HG03064 (cell line): Measurements from ENCODE around the gene STAC3.
A peak's percentile ranks its signal among the peaks of the same experiment; 100 is the strongest.

Experiments used
- ATAC-seq: cut with Tn5 transposase; IDR thresholded peaks from one replicate; pipeline ENCODE4 v1.9.1; 2021; ENCODE audit warnings: low read depth; ENCODE audit not compliant: unreplicated experiment

STAC3 gene

GRCh38 chr12:57236925-57237595, 13.9 kb downstream of the STAC3 start:
- ATAC-seq, result no peak

DNA sequence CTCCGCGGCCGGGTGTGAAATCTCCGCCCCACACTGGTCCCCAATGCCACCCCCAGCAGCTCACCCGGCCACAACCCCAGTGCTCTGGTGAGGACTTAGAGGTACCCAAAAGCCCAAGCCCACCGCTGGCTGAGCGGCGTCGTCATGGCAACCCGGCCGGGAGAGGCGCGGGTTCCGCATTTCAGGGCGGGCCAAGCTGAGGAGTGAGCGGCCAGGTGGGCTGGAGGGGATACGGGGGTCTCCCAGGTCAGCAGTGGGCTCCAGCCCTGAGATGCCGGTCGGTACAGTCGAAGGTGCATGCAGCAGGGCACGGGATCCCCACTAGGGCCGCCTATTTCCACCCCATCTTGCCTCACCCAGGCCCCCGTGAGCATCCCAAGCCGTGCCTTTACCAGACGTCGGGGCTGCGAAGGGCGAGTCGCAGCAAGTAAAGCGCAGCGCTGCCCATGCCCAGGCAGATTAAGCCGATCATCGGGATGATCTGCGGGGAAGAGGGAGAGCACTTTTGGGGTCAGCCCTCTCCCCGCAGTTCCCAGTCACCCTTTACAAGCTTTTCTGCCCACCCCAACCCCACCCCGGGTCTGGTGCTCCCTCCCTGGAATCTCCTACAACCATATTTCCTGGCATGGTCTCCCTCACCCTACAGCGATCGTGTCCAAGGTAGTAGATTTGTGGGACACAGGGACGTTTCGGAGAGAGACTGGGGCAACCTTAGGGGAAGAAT, 14.6 kb downstream of the STAC3 start:
- no peak for ATAC-seq

- ATAC-seq, result no peak
Observed at GRCh38 chr12:57235728-57236131, 15.3 kb downstream of the STAC3 start.

- no peak for ATAC-seq
Observed at GRCh38 chr12:57235017-57235727, 15.8 kb downstream of the STAC3 start.

- no peak for ATAC-seq
Observed at GRCh38 chr12:57234571-57235016, 16.4 kb downstream of the STAC3 start.

DNA sequence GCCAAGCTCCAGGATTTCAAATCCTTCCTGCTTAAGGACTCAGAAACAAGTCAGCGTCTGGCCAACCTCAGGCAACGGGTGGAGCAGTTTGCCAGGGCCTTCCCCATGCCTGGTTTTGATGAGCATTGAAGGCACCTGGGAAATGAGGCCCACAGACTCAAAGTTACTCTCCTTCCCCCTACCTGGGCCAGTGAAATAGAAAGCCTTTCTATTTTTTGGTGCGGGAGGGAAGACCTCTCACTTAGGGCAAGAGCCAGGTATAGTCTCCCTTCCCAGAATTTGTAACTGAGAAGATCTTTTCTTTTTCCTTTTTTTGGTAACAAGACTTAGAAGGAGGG, 16.8 kb downstream of the STAC3 start:
- no peak for ATAC-seq

GRCh38 chr12:57233357-57234232, 17.4 kb downstream of the STAC3 start:
- no peak for ATAC-seq

GRCh38 chr12:57232156-57232756, 18.7 kb downstream of the STAC3 start:
- ATAC-seq, result no peak

- no peak for ATAC-seq
Observed at GRCh38 chr12:57231276-57232021, 19.5 kb downstream of the STAC3 start.

DNA sequence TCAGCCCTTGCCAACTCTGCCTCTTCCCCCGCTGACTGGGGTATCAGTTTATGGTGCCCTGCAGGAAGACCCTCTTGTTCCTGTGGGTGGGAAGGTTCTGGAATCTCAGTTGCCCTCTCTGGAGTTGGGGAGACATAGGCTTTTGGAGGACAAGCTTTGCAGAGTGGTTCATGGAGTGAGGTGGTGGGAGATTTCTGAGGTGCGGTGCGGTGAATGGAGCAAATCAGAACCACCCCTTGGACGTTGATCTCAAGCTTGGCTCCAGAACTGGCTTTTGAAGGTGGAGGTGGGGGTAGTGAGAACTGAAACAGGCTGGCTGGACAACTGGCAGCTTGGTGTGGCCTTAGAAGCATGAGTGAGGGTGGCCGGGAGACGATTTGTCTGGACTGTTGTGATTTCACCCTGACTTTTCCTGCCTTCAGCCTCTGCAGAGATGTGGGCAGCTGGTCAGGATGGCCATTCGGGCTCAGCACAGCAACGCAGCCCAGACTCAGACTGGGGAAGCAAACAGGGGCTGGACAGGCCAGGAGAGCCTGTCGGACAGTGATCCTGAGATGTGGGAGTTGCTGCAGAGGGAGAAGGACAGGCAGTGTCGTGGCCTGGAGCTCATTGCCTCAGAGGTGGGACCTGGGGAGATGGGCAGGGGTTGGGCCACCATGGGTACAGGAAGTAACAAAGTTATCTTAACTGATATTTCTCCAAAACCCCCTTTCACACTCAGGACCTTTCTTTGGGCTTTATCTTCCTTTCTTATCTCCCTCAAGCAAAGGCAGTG, 20.4 kb downstream of the STAC3 start:
- no peak for ATAC-seq

GRCh38 chr12:57229634-57230380, 21.2 kb downstream of the STAC3 start, which contains the start of gene SHMT2:
Gene SHMT2, plus strand, starts transcription at chr12:57229711. Its CDS starts 68 bp downstream, at chr12:57229779.
- peak; percentile 37 for ATAC-seq

DNA sequence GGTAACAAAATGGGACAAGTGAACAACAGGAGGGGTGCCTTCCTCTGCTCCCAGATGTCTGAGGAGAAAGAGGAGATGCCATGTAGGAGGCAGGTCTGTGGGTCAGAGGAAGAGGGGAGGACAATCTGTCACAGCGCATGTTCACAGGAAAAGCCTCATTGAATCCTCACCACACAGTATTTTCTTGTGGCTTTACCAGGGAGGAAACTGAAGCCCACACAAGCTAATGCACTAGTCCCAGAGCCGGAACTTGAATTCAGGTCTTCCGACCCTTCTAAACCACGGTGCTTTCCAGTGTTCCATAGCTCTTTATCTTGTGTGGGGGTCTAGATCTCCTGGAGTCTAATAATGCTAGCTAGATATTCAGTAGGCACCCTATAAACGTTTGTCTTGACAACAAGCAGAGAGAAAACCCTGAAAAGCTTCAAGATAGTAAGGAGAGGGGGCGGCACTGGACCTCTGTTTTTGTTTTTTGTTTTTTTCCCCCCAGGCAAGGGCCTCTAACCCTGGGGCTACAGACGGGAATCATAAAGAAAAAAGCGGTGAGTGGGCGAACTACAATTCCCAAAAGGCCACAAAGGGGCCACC, 21.8 kb downstream of the STAC3 start:
- no peak for ATAC-seq

DNA sequence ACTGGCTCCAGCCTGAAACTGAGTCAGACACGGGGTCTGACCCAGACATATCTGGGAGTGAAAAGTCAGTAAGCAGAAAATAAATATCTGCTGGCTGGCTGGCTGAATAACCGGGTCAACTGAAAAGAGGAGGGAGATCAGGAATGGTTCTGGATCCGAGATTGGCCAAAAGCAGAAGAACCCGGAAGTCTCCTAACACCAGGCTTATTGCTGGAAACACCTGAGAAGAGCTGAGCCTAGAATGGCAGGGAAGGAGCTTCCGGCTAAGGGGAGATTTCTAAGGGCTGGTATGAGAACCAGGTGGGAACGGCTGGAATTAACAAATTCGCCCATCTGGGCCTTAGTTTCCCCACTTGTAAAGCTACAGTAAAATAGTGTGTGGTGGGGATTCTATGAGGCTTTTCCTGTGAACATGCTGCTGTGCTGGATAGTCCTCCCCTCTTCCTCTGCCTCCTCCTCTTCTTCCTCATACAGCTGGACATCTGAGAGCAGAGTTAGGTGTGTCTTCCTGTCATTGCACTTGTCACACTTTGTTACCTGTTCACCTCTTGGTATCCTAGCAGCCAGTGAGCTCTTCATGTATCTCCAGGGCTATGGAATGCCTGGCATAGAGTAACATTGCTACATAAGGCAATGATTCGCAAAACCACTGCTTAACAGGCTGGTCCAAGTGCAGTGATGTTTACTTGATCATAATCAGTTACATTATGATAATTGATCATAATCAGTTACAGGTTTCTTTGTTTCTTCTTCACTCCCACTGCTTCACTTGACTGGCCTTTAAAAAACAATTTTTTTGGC, 23.5 kb downstream of the STAC3 start:
- ATAC-seq, result no peak

DNA sequence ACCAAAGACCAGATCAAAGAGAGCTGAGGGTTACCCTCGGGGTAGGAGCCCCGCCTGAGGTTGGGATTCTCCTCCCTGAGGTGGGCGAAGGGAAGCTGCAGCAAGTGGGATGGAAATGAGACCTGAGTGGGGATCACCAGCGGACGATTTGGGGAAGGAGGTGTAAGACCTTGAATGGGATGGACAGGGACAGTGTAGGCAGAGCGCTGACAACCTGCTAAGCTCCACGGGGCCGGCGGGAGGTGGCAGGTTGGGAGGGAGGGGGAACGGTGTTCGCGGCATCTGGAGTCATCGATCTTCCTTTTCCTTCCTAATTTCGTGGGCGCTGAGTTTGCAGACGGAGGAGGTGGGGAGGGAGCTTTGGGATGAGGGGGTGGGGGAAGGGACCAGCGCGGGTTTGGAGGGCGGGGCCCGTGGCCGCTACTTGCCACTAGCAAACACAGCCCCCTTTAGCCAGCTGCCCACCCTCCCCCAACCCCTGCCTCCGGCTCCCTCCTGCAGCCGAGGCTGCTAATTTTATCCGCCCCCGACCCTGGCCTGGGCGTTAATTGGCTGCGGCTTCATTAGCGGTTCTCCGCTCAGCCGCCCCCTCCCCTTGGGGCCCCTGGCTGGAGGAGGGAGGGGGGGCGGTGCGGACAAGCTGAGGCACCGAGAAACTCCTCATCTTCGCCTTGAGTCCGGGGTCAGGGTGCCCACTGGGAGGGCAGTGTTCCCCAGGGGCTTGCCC, 24.2 kb downstream of the STAC3 start:
- no peak for ATAC-seq

DNA sequence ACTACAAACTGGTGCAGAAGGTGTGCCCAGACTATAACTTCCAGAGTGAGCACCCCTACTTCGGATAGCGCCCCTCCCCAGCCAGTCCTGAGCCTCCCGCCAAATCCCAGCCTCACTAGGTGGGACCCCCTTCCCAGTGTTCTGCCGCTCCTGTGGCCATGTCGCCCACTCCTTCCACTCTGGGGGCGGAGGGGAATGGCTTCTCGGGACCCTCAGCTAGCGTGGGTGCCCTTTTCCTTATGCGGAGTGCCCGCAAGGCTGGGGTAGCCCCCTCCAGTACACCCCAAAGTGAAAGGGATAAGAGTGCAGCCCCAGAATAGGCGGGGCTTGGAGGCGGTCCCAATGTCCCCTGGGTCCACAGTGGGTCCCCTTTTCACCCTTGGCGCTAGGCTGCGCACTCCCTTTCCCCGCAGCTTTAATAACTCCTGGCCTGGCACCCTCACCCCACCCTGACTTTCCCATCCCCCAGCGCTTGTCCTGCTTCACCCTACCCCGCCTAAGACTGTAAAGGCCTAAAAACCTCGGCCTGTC, 25.2 kb downstream of the STAC3 start:
- no peak for ATAC-seq
